Urinary bladder (tissue), 4 donors: ENCODE data around the gene MPDZ. TPM values are rescaled to one million over a fixed set of nuclear protein-coding genes. Genes with fewer than 3 reads are reported as not detected.
A peak's percentile ranks its signal among the peaks of the same experiment; 100 is the strongest.

Experiments used
- DNase-seq: peaks from one replicate; pipeline ENCODE4 v3.0.0-alpha.2; 2015; ENCODE audit errors: extremely low spot score
- H3K27ac ChIP-seq: one replicate; pipeline ENCODE4 v1.5.1; 2013; ENCODE audit warnings: low read depth, mild to moderate bottlenecking, moderate library complexity
- H3K36me3 ChIP-seq: one replicate; pipeline ENCODE4 v1.6.1; 2013; ENCODE audit warnings: mild to moderate bottlenecking, moderate library complexity; ENCODE audit not compliant: insufficient read depth
- H3K4me1 ChIP-seq: one replicate; pipeline ENCODE4 v1.6.1; 2013; ENCODE audit warnings: mild to moderate bottlenecking, moderate library complexity; ENCODE audit not compliant: insufficient read depth
- H3K4me3 ChIP-seq: one replicate; pipeline ENCODE4 v1.5.1; 2013; ENCODE audit warnings: low read depth, low read length
- WGBS: extraction: QIAGEN DNeasy Blood & Tissue Kit; methylation state at CpG from one replicate; pipeline ENCODE4 v1.1.7; 2013; 5-methylcytosine and 5-hydroxymethylcytosine counted together
- polyA plus RNA-seq: library from polyadenylated mRNA; stranded (reverse); fragments of 200-250 nt; gene quantifications from one replicate; pipeline ENCODE4 v1.2.3, GENCODE V29; 2013
- total RNA-seq: library from RNA; depleted of rRNA; stranded (reverse); fragments of >200 nt; gene quantifications from one replicate; pipeline ENCODE4 v1.2.3, GENCODE V29; 2014
- donor health status: healthy with polysubstance abuse.
- donor health status: healthy.

MPDZ gene
- total and polyA plus RNA-seq, 2 donors = 31.6 to 96.8 TPM

GRCh38 chr9:13089666-13090065 is 189.8 kb downstream of the MPDZ start:
- no peak for DNase-seq
- Histone ChIP-seq H3K4me1 (no peaks in the 10 kb centered on the region), H3K27ac (no peak overlapping the region), H3K36me3 (no peaks in the 10 kb centered on the region), H3K4me3 (no peak overlapping the region)

GRCh38 chr9:13088720-13089427 is 190.6 kb downstream of the MPDZ start:
- 15% methylated on average over 10 of the region's 10 CpGs for WGBS
- Histone ChIP-seq H3K4me1 (no peaks in the 10 kb centered on the region), H3K36me3 (no peaks in the 10 kb centered on the region), H3K27ac (no peak overlapping the region), H3K4me3 (no peak overlapping the region)
- DNase-seq = peak; percentile 36

GRCh38 chr9:13083963-13084528 is 195.4 kb downstream of the MPDZ start:
- no peaks in the 10 kb centered on the region for H3K36me3 ChIP-seq
- WGBS = 21% methylated on average over 1 of the region's 1 CpG
- no peak overlapping the region for H3K4me3 ChIP-seq
- no peak overlapping the region for H3K27ac ChIP-seq
- no peak for DNase-seq
- H3K4me1 ChIP-seq = no peaks in the 10 kb centered on the region

GRCh38 chr9:13083366-13083765 is 196.1 kb downstream of the MPDZ start:
- Histone ChIP-seq H3K4me3 (no peak overlapping the region), H3K4me1 (no peaks in the 10 kb centered on the region), H3K27ac (no peak overlapping the region), H3K36me3 (no peaks in the 10 kb centered on the region)
- WGBS = 53% methylated on average over 2 of the region's 2 CpGs
- no peak for DNase-seq

- DNase-seq = peak; percentile 71
- H3K27ac ChIP-seq = no peak overlapping the region
- H3K36me3 ChIP-seq = no peaks in the 10 kb centered on the region
- WGBS = 89% methylated on average over 2 of the region's 2 CpGs
- H3K4me3 ChIP-seq = no peak overlapping the region
- H3K4me1 ChIP-seq = no peaks in the 10 kb centered on the region
These were observed 196.7 kb downstream of the MPDZ start for GRCh38 chr9:13082796-13083195.

- DNase-seq = no peak
- H3K36me3 ChIP-seq = no peaks in the 10 kb centered on the region
- H3K4me1 ChIP-seq = no peaks in the 10 kb centered on the region
- 94% methylated on average over 1 of the region's 1 CpG for WGBS
- H3K27ac ChIP-seq = no peak overlapping the region
- H3K4me3 ChIP-seq = no peak overlapping the region
These were observed 201.3 kb downstream of the MPDZ start for GRCh38 chr9:13078164-13078563.

- Histone ChIP-seq H3K27ac (no peak overlapping the region), H3K4me3 (no peak overlapping the region), H3K4me1 (no peaks in the 10 kb centered on the region), H3K36me3 (no peaks in the 10 kb centered on the region)
- no peak for DNase-seq
These were observed 202.9 kb downstream of the MPDZ start for GRCh38 chr9:13076616-13077015.

GRCh38 chr9:13071921-13072320 is 207.6 kb downstream of the MPDZ start:
- Histone ChIP-seq H3K4me3 (no peak overlapping the region), H3K36me3 (no peaks in the 10 kb centered on the region), H3K4me1 (no peaks in the 10 kb centered on the region), H3K27ac (no peak overlapping the region)
- no peak for DNase-seq

- DNase-seq = no peak
- WGBS = 91% methylated on average over 12 of the region's 12 CpGs
- Histone ChIP-seq H3K27ac (no peak overlapping the region), H3K4me1 (no peaks in the 10 kb centered on the region), H3K36me3 (no peaks in the 10 kb centered on the region), H3K4me3 (no peak overlapping the region)
These were observed 208.6 kb downstream of the MPDZ start for GRCh38 chr9:13070612-13071595.

GRCh38 chr9:13069498-13069897 is 210.0 kb downstream of the MPDZ start:
- WGBS = 89% methylated on average over 3 of the region's 3 CpGs
- Histone ChIP-seq H3K4me3 (no peak overlapping the region), H3K36me3 (no peaks in the 10 kb centered on the region), H3K4me1 (no peaks in the 10 kb centered on the region), H3K27ac (no peak overlapping the region)
- no peak for DNase-seq

- H3K4me3 ChIP-seq = no peak overlapping the region
- no peaks in the 10 kb centered on the region for H3K36me3 ChIP-seq
- WGBS = 42% methylated on average over 1 of the region's 1 CpG
- H3K27ac ChIP-seq = no peak overlapping the region
- DNase-seq = no peak
- H3K4me1 ChIP-seq = no peaks in the 10 kb centered on the region
These were observed 214.8 kb downstream of the MPDZ start for GRCh38 chr9:13064676-13065075.

GRCh38 chr9:13063880-13064459 is 215.5 kb downstream of the MPDZ start:
- no peak overlapping the region for H3K4me3 ChIP-seq
- no peak overlapping the region for H3K27ac ChIP-seq
- no peak for DNase-seq
- no peaks in the 10 kb centered on the region for H3K4me1 ChIP-seq
- H3K36me3 ChIP-seq = no peaks in the 10 kb centered on the region

- no peaks in the 10 kb centered on the region for H3K4me1 ChIP-seq
- 68% methylated on average over 3 of the region's 3 CpGs for WGBS
- no peaks in the 10 kb centered on the region for H3K36me3 ChIP-seq
- H3K27ac ChIP-seq = no peak overlapping the region
- no peak overlapping the region for H3K4me3 ChIP-seq
- DNase-seq = no peak
These were observed 218.1 kb downstream of the MPDZ start for GRCh38 chr9:13061390-13061789.
